Measurements from ENCODE around the gene SLC22A13. TPM values are rescaled to one million over a fixed set of nuclear protein-coding genes. Genes with fewer than 3 reads are reported as not detected.

SLC22A13 gene
- total RNA-seq, 4 donors from 2014 or later, result 0.13 to 0.17 TPM; not detected in 2

DNA sequence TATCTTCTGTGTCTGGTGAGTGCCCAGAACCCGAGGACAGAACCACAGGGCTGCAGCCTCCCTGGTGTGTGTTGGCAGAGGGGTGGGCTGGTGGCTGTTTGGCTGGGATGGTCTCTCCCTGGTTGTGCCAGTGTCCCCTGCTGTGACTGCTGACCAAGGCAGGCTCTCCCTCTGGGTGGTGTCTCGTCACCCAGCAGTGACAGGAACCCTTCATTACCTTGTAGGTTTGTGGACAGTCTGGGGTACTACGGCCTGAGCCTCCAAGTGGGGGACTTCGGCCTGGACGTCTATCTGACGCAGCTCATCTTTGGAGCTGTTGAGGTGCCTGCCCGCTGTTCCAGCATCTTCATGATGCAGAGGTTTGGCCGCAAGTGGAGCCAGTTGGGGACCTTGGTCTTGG is 10.0 kb downstream of the SLC22A13 start:
- WGBS, 2 donors, result 93 to 96% methylated on average over 7 of the region's 8 CpGs

GRCh38 chr3:38276081-38276916 is 10.7 kb downstream of the SLC22A13 start:
- no peak for TF ChIP-seq POLR2A (IDR thresholded peaks at IDR 0.05)
- intact Hi-C loops (cut with DNase I; ENCODE audit: low total_unique reads), result no loop called here
- no peak overlapping the region for H3K4me3 ChIP-seq (ENCODE audit: low read depth, poor library complexity, severe bottlenecking)
- DNase-seq (ENCODE audit: low spot score in 2 of 2), result peak in 1 of 2 donors; percentile 68
- WGBS, 2 donors, result 93 to 96% methylated on average over 9 to 13 of the region's 13 CpGs

More for the DNA sequence above, 10.0 kb downstream of the SLC22A13 start:
- no peak overlapping the region for H3K4me3 ChIP-seq (ENCODE audit: low read depth, poor library complexity, severe bottlenecking)
- intact Hi-C loops (cut with DNase I; ENCODE audit: low total_unique reads), result no loop called here
- DNase-seq (ENCODE audit: low spot score in 2 of 2), result peak in 1 of 2 donors; percentile 46
- TF ChIP-seq POLR2A (IDR thresholded peaks at IDR 0.05), result no peak
- TF ChIP-seq CTCF (IDR thresholded peaks at IDR 0.05), result no peak

DNA sequence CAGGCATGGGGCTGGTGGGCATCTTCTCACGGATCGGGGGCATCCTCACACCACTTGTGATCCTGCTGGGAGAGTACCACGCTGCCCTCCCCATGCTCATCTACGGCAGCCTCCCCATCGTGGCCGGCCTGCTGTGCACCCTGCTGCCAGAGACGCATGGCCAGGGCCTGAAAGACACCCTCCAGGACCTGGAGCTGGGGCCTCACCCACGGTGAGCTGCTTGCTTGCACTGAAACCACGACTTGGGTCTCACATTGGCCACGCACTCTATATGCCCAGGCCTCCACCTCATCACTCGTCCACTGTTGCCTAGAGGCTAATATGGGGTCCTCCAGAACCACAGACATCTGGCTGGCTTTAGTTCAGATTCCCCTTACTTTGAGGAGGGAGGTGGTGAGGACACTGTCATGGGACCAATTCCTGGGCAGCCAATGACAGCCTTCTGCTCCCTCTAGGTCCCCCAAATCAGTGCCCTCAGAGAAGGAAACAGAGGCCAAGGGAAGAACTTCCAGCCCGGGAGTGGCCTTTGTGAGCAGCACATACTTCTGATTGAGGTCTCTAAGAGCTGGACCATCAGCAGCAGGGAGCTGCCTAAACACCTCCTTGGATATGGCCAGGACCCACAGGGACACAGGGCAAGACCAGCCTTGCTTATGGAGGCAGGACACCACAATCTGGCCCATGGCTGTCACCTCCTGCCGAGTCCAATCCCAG is 11.5 kb downstream of the SLC22A13 start:
- intact Hi-C loops (cut with DNase I; ENCODE audit: low total_unique reads), result no loop called here
- WGBS, 2 donors, result 93 to 99% methylated on average over 11 to 13 of the region's 13 CpGs
- H3K4me3 ChIP-seq (ENCODE audit: low read depth, poor library complexity, severe bottlenecking), result no peak overlapping the region
- no peak for TF ChIP-seq CTCF (IDR thresholded peaks at IDR 0.05)
- no peak for TF ChIP-seq POLR2A (IDR thresholded peaks at IDR 0.05)
- DNase-seq (ENCODE audit: low spot score in 2 of 2), result peak in 1 of 2 donors; percentile 76

- H3K4me3 ChIP-seq (ENCODE audit: low read depth, poor library complexity, severe bottlenecking), result no peak overlapping the region
- TF ChIP-seq POLR2A (IDR thresholded peaks at IDR 0.05) (no peak), CTCF (IDR thresholded peaks at IDR 0.05) (no peak)
- DNase-seq (ENCODE audit: low spot score in 2 of 2), result peak in 1 of 2 donors; percentile 73
- intact Hi-C loops (cut with DNase I; ENCODE audit: low total_unique reads), result no loop called here
- WGBS, 2 donors, result 90 to 93% methylated on average over 5 of the region's 5 CpGs
Observed at GRCh38 chr3:38278841-38279240, 13.2 kb downstream of the SLC22A13 start.

DNA sequence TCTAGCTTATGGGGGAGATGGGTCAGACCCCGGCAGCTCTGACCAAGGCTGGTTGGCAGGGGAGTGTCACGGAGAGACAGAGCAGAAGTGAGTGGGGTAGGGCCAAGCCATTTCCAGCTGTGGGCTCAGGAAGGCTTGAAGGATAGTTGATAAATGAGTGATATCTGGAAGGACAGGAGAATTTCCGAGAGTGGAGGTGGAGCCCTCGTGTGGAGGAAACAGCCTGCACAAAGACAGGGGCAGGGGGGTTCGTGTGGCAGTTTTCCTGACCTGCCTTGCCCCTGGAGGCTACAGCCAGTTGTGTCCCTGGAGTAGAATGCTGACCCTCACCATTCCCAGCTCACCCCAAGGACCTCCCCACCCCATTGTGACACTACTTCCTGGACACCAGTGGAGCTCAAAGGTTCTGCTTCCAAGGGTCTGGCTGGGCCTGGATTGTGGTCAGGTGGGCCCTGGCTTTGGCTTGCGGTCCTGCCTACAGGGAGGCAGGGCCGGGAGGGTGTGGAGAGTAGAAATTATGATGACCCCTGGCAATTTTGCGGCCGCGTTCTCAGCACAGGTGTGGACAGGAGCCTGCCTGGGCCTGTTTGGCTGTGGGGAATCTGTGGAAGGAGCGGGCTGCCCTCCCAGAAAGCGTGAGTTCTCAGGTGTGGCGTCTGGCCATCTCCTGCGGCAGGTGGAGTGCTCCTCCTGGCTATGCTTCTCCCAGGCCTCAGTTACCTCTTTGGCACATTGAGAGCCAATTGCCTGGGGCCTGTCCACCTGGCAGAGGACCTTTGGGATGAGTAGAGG is 16.5 kb downstream of the SLC22A13 start, which contains the start of gene SLC22A14:
Gene SLC22A14 (plus strand): TSS at position 400 of the 792 bp plus-strand sequence. CDS start 23,733 bp downstream, outside the sequence.
- 89 to 91% methylated on average over 14 of the region's 14 CpGs for WGBS, 2 donors
- intact Hi-C loops (cut with DNase I; ENCODE audit: low total_unique reads), result no loop called here
- DNase-seq (ENCODE audit: low spot score in 2 of 2), result peak in 1 of 2 donors; percentile 76
- TF ChIP-seq POLR2A (IDR thresholded peaks at IDR 0.05) (no peak), CTCF (IDR thresholded peaks at IDR 0.05) (no peak)
- no peak within 1 kb of the TSS for H3K4me3 ChIP-seq (ENCODE audit: low read depth, poor library complexity, severe bottlenecking)
